DND-41 (cell line): Measurements from ENCODE around the gene ETFA.

Experiments
- EZH2 ChIP-seq: IDR thresholded peaks from 3 replicates; pipeline ENCODE4 v1.6.1; 2012; ENCODE audit warnings: borderline replicate concordance, low read depth, mild to moderate bottlenecking, moderate library complexity, low read length, inconsistent platforms; ENCODE audit not compliant: severe bottlenecking
- TF ChIP-seq, protein P1 (sequence below): IDR thresholded peaks from 2 replicates; pipeline ENCODE4 v1.5.1; 2012; ENCODE audit warnings: borderline replicate concordance, low read length, moderate library complexity, mild to moderate bottlenecking; ENCODE audit not compliant: poor library complexity, severe bottlenecking; ENCODE audit errors: extremely low read depth

DNA sequence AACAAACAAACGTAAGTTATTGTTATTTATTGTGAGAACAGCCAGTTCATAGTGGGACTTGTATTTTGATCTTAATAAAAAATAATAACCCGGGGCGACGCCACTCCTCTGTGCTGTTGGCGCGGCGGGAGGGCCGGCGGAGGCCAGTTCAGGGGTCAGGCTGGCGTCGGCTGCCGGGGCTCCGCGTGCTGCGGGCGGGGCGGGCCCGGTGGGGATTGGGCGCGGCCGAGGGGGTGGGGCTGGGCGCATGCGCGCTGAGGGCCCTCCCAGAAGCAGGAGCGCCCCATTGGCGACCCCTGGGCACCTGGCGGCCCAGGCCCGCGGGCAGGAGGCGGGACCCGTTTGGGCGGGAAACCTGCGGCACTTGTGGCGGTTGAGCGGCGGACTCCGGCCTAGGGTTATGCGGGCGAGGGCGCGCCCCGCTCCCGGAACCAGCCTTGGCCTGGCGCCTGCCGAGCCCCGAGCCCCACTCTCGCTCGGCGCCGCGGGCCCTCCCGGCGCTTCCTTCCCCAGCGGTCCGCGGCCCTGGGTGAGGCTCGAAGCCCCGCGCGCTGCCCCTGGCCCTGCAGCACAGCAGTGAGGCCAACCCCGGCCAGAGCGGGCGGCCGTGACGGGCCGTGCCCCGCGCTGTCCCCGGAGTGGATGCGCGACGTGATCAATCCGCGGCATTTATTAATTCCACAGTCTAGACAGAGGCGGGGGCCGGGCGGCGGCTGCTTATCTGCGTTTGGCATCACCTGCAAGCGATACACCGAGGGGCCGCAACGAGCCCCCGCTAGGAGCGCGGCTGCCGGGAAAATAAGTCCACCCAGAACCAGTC, 31.3 kb upstream of the ETFA start:
- no peak for TF ChIP-seq EZH2
- TF ChIP-seq, protein P1, sequence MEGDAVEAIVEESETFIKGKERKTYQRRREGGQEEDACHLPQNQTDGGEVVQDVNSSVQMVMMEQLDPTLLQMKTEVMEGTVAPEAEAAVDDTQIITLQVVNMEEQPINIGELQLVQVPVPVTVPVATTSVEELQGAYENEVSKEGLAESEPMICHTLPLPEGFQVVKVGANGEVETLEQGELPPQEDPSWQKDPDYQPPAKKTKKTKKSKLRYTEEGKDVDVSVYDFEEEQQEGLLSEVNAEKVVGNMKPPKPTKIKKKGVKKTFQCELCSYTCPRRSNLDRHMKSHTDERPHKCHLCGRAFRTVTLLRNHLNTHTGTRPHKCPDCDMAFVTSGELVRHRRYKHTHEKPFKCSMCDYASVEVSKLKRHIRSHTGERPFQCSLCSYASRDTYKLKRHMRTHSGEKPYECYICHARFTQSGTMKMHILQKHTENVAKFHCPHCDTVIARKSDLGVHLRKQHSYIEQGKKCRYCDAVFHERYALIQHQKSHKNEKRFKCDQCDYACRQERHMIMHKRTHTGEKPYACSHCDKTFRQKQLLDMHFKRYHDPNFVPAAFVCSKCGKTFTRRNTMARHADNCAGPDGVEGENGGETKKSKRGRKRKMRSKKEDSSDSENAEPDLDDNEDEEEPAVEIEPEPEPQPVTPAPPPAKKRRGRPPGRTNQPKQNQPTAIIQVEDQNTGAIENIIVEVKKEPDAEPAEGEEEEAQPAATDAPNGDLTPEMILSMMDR = no peak
